ENCODE data around the gene NBAS.
"Not testable (repeated sequence)": the region's sequence is repeated elsewhere in the genome, so short reads cannot be mapped to it uniquely, and the experiment has no call there.

Gene NBAS

DNA sequence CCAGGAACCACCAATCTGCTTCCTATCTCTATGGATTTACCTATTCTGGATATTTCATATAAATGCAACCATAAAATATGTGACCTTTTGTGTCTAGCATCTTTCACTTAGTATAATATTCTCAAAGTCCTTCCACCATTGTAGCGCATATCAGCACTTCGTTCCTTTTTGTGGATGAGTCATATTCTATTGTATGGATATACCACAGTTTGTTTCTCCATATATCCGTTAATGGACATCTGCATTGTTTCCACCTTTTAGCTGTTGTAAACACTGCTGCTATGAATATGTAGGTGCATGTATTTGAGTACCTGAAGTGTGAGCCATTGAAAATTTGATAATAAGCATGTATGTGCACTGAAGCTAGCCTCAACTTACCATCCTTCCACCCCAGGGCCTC is 80.1 kb downstream of the NBAS start:
- DNase-seq (ENCODE audit: low read depth in 2 of 3, low spot score in 2 of 3), result no peak

DNA sequence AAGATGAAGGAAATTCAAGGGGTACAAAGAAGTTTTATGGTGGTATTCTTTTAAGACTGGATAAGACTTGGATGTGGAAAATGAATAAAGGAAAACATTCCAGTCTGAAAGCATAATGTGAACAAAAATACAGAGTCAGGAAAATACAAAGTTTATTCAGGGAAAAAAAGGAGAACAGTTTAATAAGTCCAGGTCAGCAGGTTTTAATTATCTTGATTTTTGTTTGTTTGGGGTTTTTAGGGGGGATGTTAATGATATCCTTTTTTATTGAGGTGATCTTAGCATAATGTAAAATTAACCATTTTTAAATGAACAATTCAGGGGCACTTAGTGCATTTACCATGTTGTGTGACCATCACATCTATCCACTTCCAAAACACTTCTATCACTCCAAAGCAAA is 80.6 kb downstream of the NBAS start:
- DNase-seq (ENCODE audit: low read depth in 2 of 3, low spot score in 2 of 3), result no peak

DNA sequence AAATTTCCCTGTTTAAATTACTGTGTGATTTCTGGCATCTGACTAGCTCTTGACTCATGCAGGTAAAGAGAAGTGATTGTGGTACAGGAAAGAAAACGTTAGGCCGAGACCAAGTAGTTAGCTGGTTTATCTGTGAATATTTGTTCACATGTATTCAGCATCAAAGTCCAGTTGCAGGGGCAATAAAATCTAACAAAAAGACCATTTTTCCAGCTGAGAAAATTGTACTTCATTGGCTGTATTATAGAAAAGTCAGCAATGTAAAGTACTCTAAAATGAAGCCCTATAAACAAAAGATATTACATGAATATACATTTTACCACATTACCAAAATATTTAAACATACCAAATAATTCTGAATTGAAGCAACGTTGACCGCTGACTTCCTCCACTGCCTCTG is 88.3 kb downstream of the NBAS start:
- DNase-seq (ENCODE audit: low read depth in 2 of 3, low spot score in 2 of 3), result no peak

DNA sequence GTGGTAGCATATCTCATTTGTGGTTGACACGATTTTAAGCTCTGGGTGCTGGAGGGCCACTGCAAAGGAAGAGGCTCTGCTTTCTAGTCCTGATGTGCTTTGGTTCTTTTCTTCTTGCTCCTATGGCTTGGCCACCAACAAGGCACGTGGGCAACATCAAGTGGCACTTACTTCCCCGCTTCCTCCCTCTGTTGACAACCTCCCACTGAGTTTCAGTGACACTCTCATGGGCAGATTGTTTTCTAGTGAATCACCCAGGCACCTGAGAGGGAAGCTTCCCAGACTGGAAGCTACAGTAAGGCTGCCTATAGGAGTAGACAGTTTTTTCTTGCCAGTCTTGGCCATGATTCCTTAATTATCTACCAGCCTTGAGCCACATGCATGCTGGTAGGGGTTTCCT is 89.0 kb downstream of the NBAS start:
- no peak for DNase-seq (ENCODE audit: low read depth in 2 of 3, low spot score in 2 of 3)

DNA sequence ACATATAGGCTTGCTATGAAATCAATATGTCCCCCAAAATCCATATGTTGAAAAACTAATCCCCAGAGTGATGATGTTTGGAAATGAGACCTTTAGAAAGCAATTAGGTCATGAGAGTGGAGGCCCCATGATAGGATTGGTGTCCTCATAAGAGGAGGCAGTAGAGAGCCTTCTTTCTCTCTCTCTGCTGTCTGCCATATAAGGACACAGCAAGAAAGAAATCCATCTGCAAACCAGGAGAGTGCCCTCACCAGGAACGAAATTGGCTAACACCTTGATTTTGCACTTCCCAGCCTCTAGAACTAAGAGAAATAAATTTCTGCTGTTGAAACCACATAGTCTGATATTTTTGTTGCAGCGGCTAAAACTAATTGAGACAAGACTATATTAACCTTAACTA is 89.5 kb downstream of the NBAS start:
- DNase-seq (ENCODE audit: low read depth in 2 of 3, low spot score in 2 of 3), result no peak

DNA sequence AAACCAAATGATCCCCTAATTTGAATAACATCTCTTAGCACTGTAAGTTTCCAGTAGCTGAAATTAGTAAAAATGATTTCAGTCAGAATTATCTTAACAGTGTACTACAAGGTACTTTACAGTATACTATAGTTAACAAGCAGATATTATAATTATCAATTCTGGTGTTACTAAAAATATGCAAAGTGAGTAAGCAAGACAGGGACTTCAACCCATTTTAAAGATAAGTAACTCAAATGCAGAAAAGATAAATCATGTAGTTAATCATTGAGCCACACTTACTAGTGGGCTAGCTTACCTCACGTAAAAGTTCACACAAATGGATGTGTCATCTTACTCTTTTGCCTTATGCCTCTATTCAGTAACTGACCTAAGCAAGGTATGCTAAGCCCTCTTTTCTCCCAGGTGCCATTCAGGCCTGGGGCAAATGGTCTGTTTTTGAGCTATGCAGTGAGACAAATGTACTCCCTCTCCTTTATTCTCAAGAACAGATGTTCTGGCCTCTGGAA is 101.0 kb downstream of the NBAS start:
- DNase-seq (ENCODE audit: low read depth in 2 of 3, low spot score in 2 of 3), result no peak

DNA sequence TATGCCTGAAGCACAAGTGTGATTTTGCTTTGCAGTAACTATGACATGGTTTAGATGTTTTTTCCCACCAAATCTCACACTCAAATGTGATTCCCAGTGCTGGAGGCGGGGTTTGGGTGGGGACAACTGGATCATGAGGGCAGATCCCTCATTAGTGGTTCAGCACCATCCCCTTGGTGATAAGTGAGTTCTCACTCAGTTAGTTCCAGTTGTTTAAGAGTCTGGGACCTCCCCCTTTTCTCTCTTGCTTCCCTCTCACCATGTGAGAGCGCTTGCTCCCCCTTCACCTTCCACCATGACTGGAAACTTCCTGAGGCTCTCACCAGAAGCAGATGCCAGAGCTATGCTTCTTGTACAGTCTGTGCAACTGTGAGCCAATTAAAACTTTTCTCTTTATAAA is 102.9 kb downstream of the NBAS start:
- no peak for DNase-seq (ENCODE audit: low read depth in 2 of 3, low spot score in 2 of 3)

DNA sequence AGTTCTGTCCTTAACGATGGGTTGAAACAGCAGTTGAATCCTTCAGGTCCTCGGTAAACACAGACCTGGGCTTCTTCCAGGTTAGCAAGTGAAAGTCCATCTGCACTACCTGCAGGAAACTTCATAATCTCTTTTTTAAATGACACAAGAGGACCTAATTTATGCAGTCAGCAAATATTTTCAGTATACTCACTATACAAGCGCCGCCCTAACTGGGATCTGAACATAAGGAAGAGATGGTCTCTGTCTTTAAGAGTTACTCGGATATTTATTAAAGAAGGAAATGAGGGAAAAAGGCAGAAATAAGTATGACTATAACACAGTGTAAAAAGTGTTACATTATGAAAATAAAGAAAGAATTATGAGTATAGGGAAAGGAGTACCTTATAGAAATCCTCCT is 103.3 kb downstream of the NBAS start:
- no peak for DNase-seq (ENCODE audit: low read depth in 2 of 3, low spot score in 2 of 3)

DNA sequence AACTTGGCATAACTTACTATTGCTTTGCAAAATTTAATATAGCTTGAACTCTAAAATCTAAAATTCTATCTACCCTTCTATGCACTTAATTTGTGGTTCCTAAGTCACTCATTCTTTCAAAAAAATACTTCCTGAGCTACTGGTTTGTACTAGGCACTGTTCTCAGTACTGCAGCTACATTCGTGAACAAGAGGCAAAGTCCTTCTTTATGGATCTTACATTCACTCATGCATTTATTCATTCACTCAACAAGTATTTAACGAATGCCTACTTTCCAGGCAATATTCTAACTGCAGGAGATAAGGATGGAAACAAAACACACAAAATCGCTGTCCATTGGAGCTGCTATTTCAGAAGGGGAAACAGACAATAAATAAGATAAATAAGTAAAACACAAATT is 104.8 kb downstream of the NBAS start:
- DNase-seq (ENCODE audit: low read depth in 2 of 3, low spot score in 2 of 3), result no peak

DNA sequence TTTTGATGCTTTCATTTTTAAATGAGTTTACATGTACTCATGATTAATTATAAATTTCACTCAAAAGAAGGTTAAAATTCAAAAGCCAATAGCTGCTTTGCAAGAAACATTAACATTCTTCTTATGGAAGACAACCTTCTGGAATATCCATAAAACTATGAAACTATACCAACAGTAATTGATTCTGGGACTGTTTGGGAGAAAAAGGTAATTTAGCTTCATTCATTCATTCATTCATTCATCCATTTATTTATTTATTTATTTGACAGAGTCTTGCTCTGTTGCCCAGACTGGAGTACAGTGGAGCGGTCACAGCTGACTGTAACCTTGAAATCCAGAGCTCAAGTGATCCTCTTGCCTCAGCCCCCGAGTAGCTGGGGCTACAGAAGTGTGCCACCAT is 110.3 kb downstream of the NBAS start:
- no peak for DNase-seq (ENCODE audit: low read depth in 2 of 3, low spot score in 2 of 3)

DNA sequence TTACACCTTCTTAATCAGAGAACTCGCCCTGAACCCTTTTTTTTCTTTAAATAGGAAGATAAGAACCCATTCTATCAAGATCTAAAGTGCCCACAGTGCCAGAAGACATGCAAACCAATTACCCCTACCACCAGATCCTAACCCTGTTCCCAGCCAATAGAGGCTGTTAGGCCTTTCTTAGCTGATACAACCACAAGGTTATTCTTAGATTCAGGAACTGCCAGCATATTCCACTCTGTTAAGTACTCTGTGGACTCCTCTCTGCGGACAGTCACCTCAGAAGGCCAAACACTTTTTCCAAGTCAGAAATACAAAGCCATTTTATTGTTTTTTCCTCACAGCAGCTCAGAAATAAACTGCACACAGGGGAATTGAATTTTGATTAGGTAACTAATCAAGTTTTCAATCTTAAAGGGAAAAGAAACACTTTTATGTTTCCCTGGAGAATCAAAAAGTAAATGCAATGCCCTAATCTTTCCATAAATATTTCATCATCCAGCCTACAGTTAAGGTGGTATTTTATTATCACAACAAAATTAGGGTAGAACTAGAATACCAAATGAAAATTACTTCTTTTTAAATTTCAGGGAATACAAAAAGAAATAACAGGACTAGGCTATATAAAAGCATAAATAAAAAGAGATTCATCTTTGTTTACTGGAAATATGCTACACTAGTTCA is 111.4 kb downstream of the NBAS start:
- DNase-seq (ENCODE audit: low read depth in 2 of 3, low spot score in 2 of 3), result no peak

DNA sequence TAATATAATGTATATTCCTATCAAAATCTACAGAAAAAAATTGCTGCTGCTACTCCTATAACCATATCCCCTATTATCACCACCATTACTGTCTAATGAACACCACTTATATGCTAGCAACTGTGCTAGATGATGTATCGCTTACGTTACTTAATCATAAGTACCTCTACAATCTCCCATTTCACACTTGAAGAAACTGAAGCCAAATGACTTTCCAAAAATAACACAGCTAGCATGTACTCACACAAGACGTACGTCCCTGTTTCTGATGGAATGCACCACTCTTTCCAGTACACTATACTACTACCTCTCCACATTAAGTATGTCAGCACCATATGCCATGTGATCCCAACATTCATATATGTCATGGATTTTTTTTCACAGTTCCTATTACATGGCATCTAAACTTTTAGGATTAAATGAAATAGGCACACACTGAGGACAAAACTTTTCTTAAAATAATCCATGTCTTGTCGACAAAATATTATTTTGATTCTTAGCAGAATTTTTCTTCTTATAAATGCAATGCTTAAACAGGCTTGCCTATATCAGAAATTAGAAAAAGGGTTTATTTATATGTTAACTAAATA is 112.8 kb downstream of the NBAS start:
- no peak for DNase-seq (ENCODE audit: low read depth in 2 of 3, low spot score in 2 of 3)

DNA sequence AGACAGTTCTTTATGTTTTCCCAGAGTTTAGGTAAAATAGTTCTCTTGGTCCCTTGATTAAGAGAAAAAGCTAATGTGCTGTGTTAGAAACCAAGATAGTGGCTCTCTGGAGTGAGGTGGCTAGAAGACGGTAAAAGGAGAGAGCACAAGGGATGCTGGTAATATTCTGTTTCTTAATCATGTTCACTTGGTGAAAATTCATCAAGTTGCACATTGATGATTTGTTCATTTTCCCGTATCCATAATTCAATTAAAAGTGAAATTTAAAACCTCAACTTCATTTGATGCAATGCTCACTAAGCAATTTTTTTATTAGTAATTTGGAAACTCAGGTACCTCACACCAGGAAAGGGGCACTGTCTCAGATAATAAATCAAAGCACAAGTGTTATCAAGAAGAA is 113.8 kb downstream of the NBAS start:
- no peak for DNase-seq (ENCODE audit: low read depth in 2 of 3, low spot score in 2 of 3)

DNA sequence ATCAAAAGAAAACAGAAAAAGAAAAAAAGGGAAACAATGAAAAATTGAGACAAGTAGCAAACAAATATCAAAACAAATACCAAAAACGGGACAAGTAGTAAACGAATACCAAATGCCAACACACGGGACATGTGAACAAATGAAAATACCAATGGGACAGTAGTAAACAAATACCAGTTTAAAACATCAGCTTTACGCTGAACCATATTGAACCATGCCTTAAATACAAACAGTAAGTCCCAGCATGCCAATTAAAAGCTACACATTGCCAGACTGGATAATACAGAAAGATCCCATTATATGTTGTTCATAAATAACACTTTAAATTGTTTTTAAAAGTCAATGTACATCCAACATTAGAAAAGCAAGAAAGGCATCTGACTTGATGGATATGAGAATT is 114.2 kb downstream of the NBAS start:
- no peak for DNase-seq (ENCODE audit: low read depth in 2 of 3, low spot score in 2 of 3)

DNA sequence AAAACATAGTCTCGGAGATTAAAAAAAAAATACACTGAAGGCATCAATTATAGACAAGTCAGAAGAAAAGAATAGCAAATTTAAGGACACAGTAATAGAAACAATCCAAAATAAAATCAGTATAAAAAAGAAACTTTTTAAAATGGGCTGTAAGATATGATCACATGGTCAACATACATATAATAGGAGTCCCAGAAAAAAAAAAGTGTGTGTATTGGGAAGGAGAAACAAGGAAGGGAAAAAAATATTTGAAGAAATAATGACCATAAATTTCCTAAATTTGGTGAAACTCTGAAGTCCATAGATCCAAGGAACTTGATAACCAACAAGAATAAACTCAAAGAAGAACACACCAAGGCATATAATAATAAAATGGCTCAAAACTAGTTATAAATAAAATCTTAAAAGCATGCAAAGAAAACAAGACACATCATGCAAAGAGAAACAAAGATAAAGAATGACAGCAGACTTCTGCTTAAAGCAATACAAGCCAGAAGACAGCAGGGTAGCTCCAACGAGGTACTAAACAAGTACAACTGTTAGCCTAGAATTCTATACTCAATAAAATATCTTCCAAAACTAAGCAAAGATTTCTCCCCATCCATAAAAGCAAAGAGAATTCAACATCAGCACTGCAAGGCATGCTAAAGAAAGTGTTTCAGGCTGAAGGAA is 115.1 kb downstream of the NBAS start:
- DNase-seq (ENCODE audit: low read depth in 2 of 3, low spot score in 2 of 3), result no peak

DNA sequence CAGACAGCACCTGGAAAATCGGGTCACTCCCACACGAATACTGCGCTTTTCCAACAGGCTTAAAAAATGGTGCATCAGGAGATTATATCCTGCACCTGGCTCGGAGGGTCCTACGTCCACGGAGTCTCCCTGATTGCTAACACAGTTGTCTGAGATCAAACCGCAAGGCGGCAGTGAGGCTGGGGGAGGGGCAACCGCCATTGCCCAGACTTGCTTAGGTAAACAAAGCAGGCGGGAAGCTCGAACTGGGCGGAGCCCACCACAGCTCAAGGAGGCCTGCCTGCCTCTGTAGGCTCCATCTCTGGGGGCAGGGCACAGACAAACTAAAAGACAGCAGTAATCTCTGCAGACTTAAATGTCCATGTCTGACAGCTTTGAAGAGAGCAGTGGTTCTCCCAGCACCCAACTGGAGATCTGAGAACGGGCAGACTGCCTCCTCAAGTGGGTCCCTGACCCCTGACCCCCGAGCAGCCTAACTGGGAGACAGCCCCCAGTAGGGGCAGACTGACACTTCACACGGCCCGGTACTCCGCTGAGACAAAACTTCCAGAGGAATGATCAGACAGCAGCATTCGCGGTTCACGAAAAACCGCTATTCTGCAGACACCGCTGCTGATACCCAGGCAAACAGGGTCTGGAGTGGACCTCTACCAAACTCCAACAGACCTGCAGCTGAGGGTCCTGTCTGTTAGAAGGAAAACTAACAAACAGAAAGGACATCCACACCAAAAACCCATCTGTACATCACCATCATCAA is 121.2 kb downstream of the NBAS start:
- not testable (repeated sequence) for DNase-seq (ENCODE audit: low read depth in 2 of 3, low spot score in 2 of 3)

DNA sequence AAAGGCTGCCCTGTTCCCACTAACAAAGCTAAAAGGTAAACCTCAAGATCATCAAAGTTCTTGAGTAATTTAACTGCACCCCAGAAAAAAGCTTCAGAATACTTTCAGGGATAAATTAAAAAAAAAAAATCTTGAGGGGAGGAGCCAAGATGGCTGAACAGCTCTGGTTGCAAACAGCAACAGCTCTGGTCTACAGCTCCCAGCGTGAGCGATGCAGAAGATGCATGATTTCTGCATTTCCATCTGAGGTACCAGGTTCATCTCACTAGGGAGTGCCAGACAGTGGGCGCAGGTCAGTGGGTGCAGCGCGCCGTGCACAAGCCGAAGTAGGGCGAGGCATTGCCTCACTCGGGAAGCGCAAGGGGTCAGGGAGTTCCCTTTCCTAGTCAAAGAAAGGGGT is 121.8 kb downstream of the NBAS start:
- DNase-seq (ENCODE audit: low read depth in 2 of 3, low spot score in 2 of 3), result not testable (repeated sequence)

DNA sequence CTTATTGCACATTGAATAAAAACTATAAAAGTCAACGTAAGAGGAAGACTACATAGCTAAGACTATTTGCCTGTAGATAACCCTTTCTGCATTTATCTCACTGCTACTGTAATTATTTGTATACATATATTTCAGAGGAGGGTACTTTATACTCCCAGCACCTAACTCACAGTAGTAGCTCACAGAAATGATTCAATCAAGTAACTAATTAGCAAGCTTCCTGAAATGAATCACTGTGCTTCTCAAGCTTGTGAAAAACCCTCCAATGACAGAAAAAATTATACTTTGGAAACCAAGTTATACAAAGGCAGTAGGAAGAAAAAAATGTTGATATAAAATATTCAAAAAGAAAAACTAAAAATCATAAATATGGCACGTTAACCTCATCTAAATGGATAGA is 124.9 kb downstream of the NBAS start:
- DNase-seq (ENCODE audit: low read depth in 2 of 3, low spot score in 2 of 3), result no peak

DNA sequence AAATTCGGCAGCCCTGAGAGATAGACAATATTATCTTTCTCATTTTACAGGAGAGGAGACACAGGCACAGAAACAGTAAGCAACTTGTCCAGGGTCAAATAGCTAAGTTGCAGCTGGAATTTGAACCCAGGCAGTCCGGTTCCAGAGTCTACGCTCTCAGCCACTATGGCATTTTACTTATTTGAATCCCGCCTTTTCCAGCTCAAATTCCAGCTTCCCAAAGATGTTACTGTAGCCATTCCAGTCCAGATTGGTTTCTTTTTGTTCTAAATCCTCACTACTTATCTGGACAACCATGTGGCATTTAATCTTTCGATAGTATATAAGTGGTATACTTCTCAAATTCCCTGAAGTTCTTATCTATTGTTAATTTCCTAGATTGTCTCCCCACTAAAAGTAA is 125.7 kb downstream of the NBAS start:
- DNase-seq (ENCODE audit: low read depth in 2 of 3, low spot score in 2 of 3), result no peak

DNA sequence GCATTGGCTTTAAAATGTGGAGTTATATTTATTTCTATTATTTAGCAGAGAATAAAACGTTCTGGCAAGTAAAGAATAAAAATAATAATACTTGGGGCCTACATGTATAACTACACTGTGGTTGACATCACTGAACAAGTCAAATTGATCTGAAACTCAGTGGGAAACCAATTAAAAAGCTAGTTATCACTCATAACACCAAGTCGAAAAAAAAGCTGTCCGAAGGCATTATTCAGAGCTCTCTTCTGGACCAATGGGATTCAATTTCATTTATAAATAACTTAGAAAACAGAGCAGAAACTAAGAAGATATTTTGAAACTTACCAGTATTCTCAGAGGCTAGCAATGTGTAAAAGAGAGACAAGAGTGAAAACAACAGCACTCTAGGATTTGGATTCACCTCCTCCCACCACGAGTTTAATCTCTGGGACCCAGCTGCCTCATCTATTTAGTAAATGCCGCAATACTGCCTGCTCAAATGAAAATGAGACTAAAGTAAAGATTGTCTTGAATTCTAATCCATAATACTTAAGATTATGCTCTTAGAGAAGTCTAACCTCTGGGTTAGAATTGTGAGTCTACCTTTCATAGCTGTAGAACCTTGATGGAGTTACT is 128.4 kb downstream of the NBAS start:
- DNase-seq (ENCODE audit: low read depth in 2 of 3, low spot score in 2 of 3), result no peak

DNA sequence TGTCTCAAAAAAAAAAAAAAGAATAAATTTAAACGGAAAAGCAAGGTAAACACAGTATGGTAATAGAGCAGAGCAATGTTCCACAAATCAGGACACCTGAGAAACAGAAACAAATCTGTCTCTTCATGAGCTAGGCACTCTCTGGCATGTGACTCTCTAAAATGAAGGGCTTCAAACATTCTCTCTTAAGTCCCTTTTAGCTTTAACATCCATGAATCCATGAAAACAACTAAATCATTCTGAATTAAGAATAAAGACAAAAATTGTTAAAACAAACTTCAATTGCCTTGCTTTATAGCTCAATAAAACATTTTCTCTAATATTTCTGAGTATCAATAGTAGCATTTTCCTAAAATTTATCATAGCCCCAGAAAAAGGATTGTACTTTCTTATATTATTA is 132.1 kb downstream of the NBAS start:
- DNase-seq (ENCODE audit: low read depth in 2 of 3, low spot score in 2 of 3), result no peak
